HG02571 (cell line): ENCODE data around the gene TMEM138.

Experiments
- ATAC-seq: cut with Tn5 transposase; IDR thresholded peaks from one replicate; pipeline ENCODE4 v1.9.1; 2021; ENCODE audit warnings: mild to moderate bottlenecking, moderate library complexity; ENCODE audit not compliant: unreplicated experiment

TMEM138 gene

DNA sequence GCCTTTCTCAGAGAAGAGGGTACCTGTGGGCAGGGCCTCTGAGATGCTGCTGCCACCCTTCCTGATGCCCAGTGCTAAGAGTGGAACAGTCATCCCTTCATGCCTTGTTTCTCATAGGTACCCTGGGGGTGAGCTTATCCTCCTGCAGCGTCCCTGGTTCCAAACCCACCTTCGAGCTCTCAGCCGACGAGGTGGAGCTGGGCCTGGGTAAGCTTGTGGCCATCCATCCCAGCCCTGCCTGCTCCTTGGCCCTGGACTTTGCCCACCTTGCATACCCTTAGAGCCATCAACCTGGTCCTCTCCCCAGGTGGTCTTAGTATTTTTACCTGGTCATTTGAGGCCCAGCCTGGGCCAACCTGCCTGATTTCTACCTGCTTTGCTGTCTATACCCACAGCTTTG, 20.5 kb upstream of the TMEM138 start:
- no peak for ATAC-seq

DNA sequence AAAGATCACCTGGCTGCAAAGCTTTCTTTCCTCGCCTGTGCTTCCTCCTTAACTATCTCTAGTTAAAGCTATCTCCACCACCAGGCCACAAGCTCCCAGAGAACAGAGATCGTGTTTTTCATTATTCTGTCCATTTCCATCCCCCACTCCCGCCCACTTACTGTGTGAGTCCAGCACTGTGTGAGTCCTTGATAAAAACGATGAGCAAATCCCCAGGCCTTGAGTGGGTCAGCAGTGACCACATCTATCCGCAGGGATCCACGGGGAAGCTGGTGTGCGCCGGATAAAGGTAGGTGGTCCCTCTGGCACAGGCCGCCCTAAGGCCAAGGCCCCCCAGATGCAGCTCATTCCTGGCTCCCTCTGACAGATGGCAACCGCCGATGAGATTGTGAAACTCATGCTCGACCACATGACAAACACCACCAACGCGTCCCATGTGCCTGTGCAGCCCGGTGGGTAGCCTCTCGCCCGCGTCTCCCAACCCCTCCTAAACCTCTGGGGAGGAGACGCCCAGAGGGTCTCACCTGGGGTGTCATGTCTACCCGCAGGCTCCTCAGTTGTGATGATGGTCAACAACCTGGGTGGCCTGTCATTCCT, 19.9 kb upstream of the TMEM138 start:
- no peak for ATAC-seq

DNA sequence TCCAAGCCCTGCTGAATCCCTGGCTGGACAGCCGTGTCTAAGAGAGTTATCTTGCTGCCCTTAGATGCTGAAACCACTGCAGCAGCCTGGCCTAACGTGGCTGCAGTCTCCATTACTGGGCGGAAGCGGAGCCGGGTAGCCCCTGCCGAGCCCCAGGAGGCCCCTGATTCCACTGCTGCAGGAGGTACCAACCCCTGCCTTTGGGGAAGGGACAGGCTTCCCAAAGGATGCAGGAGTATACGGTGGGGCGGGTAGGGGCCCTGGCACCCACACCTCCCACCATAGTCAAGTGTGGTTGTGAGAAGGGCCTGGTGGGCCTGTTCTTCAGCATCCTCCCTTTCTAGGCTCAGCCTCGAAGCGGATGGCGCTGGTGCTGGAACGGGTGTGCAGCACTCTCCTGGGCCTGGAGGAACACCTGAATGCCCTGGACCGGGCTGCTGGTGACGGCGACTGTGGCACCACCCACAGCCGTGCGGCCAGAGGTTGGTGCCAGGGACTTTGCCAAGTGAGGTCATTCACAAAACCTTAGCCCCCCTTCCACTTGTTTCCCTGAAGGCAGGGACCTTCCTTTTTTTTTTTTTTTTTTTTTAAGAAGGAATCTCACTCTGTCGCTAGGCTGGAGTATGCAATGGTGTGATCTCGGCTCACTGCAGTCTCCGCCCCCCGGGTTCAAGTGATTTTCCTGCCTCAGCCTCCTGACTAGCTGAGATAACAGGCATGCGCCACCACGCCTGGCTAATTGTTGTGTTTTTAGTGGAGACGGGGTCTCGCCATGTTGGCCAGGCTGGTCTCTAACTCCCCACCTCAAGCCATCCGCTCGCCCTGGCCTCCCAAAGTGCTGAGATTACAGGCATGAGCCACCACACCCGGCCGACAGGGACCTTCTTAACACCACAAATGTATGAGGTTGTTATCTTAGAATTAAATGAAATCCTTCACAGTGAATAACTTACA, 18.1 kb upstream of the TMEM138 start:
- ATAC-seq, result no peak

DNA sequence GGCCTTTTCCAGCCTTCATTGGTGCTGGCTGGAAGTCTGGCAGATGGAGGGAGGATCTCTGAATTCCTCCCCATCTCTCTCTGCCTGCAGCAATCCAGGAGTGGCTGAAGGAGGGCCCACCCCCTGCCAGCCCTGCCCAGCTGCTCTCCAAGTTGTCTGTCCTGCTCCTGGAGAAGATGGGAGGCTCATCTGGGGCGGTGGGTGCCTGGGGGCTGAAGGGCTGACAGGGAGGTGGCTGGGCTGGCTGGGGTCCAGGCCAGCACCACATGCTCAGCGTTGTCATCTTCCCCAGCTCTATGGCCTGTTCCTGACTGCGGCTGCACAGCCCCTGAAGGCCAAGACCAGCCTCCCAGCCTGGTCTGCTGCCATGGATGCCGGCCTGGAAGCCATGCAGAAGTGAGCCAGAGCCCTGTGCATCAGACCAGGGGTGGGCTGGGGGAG, 17.0 kb upstream of the TMEM138 start:
- no peak for ATAC-seq

DNA sequence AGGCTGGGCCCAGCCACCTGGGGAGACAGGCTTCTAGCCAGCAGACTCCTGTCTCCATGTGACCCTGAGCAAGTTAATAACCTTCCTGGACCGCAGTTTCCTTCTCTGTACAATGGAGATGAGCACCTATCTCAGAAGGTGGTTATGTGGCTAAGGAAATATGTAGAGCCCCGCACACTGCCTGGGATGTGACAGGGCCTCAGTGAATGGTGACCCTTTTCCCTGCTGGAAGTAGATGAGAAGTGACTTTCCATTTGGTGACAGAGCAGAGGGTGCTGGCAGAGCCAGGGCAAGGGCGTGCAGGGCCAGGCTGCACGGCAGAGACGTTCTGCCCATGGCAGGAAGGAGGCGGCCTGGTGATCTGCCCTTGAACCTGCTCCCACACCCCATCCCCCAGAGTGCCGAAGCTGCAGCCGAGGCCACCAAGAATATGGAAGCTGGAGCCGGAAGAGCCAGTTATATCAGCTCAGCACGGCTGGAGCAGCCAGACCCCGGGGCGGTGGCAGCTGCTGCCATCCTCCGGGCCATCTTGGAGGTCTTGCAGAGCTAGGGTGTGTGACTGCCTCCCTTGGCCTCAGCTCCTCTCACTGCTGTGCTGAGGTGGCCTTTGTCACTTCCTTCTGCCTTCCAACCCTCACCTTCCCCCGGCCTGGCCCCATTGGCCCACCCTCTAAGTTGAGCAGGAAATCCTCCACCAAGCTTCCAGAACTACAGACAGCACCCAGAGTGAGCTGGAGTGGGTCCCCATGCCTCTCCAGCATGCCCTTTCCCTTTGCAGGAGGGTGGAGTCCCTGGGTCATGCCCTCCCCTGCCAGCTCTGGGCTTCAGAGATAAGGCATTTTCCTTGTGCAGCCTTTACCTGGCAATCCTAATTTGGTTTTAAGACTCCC, 16.0 kb upstream of the TMEM138 start:
- no peak for ATAC-seq

DNA sequence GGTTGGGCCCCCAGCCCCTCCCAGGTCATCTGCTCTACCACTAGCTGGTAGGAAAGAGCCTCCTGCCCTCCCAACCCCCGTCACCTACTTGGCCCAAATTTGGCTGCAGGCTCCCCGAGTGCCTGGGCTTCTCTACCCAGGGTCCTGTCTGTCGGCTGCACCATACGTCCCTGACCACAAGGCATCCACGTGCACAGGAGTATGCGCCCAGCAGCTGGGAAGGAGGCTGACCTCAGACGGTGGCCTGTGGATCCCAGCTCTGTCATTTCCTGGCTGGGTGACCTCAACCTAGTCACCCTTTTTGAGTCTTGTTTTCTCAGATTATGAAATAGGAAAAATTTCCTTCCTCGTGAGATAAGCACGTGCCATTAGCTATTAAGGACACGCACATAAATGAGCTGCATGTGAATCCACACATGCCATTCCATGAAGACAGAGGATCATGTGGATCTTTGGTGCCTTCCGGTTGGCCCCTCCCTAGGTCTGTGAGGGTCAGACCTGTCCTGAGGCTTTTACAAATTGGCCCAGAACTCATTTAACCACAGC, 14.2 kb upstream of the TMEM138 start:
- ATAC-seq, result no peak

DNA sequence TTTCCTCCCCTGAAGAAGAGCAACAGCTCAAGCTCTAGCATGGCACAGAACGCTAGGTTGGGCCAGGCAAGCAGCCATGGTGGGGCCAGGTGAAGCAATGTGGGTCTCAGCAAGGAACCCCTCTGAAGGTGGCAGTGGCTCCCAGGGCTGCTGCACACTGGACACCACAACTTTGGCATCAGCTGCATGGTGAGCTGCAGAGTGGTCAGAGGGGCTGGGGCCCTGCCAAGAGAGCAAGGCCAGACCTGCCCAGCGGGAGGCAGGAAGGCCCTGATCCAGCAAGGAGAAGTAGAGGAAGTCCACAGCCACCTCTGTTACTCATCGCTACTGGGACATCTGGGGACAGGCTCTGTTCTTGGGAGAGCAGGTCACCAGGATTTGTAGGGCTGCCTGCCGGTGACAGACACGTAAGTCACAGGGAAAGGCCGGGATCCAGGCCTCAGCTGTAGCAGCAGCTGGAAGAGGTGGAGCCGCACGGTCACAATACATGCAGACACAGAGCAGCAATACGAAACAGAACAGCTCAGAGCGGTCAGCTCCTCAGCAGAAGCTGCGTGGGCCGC, 12.9 kb upstream of the TMEM138 start:
- ATAC-seq, result no peak

DNA sequence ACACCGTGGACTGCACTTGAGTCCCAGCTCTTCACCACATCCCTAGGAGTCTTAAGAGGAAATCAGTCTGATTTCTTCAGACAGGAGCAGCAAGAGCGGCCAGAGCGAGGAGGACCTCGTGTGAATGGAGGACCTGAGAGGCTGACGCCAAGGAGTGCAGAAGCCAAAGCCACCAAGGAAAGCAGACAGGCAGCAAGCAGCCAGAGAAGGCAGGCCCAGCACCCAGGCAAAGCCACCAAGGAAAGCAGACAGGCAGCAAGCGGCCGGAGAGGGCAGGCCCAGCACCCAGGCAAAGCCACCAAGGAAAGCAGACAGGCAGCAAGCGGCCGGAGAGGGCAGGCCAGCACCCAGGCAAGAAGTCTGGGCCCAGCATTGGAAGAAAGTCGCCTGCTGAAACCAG, 12.3 kb upstream of the TMEM138 start:
- ATAC-seq, result no peak

DNA sequence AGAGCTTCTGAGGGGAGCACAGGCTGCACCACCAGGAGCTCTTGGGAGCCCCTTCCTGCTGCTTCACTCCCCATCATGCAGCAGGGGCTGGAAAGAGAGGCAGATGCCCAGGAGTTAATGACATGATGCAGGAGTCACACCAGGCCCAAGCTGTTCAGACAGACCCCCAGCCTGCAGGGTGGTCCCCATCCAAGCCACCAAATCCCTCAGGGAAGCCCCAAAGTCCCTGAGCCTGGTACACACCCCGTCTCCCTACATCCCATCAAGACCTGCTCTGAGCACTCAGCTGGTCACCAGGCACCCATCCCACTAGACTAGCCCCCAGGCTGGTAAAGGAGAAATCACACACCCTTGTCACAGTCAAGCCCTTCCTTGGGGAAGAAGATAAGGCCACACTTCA, 11.8 kb upstream of the TMEM138 start:
- no peak for ATAC-seq

DNA sequence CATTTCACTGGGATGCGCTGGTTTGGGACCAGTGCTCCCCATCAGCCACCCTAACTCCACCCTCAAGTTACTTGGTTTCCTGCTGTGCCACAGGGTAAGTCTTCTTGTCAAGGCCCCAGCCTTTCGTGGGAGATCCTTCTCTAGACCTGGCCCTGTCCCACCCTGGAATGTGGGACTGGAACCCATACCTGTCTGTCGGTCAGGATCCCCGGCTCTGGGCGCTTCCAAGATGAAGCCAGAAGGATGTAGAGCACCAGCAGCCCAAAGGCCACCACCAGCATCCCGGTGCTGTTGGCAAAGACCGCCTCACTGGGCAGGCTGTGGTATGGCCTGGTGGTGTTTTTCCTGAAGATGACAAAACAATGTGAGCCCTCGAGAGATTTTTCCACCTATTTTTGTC, 11.4 kb upstream of the TMEM138 start:
- ATAC-seq, result no peak

DNA sequence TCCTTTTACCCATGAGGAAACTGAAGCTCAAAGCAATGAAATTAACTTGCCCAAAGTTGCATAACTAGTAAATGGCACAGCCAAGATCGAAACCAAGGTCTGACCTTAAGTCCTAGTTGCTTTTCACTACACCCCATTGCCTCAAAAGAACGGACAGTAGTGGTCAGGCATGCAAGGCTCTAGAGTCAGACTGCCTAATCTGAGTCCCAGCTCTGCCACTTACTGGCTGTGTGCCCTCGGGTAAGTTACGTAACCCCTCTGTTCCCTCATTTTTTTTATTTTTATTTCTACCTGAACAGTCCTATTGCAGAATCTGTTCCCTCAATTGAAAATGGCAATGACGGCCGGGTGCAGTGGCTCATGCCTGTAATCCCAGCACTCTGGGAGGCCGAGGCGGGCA, 10.1 kb upstream of the TMEM138 start:
- ATAC-seq, result no peak

DNA sequence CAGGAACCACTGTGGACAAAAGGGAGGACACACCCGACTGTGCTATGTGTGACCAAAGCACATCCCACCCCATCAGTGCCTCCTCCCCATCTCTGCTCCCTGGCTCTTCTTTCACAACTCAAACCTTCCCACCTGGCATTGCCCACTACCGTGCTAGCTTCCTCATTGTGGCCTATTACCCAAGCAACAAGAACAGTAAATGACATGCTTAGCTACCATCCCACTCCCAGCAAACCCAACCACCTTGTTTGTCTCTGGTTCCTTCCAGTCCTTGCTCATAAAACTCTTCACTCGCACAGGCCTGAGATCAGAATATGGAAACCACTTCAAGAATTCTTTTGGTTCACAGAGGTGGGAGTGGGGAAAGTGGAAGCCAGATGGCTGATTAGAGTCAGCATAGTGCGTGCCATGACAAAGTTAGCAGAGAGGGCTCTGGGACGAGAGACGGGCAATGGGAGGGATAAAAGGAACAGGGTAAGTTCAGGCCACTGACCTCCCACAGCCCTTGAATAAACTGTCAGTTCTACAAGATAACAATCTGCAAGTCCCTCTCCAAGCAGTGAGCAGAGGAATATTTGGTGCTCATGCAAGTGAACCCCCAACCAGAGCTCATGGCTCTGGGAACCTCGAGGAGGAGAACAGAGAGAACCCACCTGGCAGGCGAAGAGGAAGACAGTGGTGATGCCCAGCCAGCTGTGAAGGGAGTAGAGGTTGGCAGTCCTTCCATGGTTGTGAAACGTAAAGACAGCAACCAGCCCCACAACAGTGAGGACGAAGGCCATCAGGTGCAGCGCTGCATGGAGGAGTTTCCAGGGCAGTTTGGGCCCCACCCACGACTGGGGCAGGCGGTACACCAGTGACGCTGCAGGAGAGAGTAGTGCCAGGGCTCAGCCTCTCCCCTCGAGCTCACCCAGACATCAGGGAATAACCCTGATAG, 8.8 kb upstream of the TMEM138 start:
- no peak for ATAC-seq

DNA sequence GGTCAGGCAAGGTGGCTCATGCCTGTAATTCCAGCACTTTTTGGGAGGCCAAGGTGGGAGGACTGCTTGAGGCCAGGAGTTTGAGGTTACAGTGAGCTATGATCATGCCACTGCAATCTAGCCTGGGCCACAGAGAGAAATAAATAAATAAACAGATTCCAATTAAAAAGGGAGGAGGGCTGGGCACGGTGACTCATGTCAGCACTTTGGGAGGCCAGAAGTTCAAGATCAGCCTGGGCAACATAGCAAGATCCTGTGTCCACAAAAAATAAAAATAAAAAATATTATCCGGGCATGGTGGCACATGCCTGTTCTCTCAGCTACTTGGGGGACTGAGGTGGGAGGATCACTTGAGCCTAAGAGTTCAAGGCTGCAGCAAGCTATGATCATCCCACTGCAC, 8.0 kb upstream of the TMEM138 start:
- no peak for ATAC-seq

DNA sequence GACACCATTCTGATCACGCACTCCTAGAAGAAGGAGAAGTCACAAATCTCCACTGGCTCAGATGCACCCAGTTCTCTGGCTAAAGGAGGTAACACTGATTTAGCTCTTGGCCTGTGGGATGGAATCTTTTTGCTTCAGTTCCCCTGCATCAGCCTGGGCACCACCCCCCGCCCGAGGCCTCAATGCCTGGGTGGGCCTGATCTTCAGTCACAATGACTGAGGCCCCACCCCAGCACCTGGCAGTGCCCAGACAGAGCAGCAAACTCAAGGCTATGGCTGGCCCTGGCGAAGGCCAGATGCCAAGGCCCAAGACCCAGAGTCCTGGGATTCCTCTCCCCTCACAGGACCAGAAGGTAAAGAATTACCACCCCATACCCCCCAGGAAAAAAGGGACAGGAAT, 5.5 kb upstream of the TMEM138 start:
- ATAC-seq, result no peak

DNA sequence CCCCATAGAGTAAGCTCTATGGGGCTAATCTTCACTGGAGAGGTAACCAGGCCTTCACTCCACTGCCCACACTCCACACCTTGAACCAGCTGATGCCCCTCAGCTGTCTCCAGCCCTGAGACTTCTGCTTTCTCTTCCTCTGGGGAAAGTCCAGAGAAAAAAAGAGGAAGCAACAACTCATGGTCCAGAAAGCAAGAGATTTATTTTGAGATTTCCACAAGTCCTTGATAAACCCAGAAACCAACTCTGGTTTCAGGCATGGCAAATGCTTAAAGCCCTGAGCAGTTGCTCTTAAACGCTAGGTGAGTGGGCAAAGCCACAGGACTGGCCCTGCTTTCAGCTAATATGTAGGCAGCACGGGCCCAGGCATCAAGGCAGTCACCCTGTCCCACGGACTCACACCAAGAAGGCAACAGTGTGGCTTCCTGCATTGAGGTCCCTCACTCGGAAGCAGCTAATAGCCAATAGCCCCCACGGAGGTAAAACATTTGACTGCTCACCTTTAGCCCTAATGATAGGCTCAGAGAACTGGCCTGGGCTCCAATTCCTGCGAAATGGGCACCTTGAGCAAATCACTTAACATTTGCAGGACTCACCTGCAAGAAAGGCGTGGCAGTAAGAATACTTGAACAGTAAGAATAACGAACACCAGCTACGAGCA, 4.8 kb upstream of the TMEM138 start:
- ATAC-seq, result peak; percentile 34

DNA sequence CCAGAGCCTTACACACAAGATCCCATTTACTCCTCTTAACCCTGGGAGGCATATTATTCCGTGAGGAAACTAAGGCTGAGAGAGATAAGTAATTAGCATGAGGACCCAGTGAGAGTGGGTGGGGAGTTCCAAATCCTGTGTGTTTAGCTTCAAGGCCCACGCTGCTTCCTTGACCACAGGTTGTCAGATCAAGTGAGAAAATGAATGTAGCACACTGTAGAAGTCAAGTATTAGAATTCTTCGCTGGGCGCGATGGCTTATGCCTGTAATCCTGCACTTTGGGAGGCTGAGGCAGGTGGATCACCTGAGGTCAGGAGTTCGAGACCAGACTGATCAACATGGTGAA, 4.3 kb upstream of the TMEM138 start:
- ATAC-seq, result no peak

DNA sequence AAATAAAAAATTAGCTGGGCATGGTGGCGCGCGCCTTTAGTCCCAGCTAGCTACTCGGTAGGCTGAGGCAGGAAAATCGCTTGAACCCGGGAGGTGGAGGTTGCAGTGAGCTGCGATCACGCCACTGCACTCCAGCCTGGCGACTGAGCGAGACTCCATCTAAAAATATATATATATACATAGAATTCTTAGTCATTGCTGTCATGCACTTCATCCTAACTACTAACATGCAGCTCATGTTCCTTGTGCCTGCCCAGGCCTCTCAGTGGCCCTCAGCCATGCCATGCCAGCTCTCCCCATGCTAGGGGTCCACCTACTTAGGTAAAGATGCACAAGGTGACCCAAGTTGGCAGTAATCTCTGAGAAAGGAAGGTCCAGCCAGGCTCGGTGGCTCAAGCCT, 3.6 kb upstream of the TMEM138 start:
- ATAC-seq, result no peak

DNA sequence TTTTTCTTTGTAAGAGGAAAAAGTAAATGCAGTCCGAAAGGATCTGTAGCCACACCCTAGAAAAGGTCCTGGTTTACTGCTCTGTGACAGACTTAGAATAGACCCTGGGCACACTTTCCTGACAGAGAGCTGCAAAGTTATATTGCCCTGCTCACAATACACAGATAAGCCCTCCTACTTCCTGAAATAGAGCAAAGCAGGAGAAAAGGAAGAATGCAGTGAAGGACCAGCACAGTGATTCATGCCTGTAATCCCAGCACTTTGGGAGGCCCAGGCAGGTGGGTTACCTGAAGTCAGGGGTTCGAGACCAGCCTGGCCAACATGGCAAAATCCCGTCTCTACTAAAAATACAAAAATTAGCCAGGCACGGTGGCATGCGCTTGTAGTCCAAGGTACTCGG, 2.7 kb upstream of the TMEM138 start:
- ATAC-seq, result no peak

DNA sequence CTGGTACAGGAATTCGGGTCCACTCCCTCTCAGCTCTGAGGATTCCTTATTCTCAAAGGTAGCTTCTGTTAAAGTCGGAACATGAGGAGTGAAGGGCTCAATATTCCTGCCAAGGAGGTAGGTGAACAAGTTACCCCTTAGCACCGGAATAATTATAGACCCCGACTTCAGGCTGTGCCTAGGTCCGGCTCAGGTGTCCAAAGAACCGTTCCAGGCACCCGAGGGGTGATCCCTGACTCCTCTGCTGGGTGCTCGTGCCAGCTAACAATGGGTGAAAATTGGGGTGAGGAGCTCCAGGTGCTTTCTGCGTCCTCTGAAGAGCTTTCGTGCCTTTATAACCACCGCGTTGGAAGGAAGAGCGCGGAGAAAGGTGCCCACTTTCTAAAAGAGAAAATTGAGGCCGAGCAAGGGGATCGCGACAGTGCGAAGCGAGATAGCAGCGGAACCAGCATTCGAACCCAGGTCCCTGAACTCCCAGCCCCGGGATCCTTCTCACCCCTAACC, 885 bp upstream of the TMEM138 start:
- no peak for ATAC-seq
